GM12878 (cell line): Measurements from ENCODE around the gene EPHA4. TPM values are rescaled to one million over a fixed set of nuclear protein-coding genes. Genes with fewer than 3 reads are reported as not detected.

ENCODE experiments used
- ATAC-seq: fragments of 200-7000 bp; cut with Tn5 transposase; 3 replicates; pipeline ENCODE4 v1.9.1; 2020; ENCODE audit warnings: mild to moderate bottlenecking, moderate library complexity
- BruUV-seq: library from RNA; stranded (reverse); fragments of 400-500 nt; replicated peaks from 2 replicates; lab custom pipeline; 2021; lab: Mats Ljungman, UMichigan
- CTCF ChIA-PET: fragments of 300-600 bp; sonication (Branson Sonifier 250); formaldehyde crosslinking; extraction: SDS; loops from one replicate; lab custom pipeline; 2021; ENCODE audit warnings: inconsistent platforms; lab: Yijun Ruan, JAX
- POLR2A ChIA-PET: fragments of 350-600 bp; formaldehyde crosslinking; extraction: SDS; loops from one replicate; lab custom pipeline; 2021; ENCODE audit warnings: inconsistent platforms; lab: Charles Lee
- RAD21 ChIA-PET: fragments of 300-600 bp; sonication (Branson Sonifier 250); formaldehyde crosslinking; loops from one replicate; lab custom pipeline; 2023; ENCODE audit warnings: antibody characterized with exemption; ENCODE audit not compliant: unreplicated experiment; lab: Charles Lee
- SMC1A ChIA-PET: fragments of 300-600 bp; sonication (Branson Sonifier 250); formaldehyde crosslinking; loops from one replicate; lab custom pipeline; 2023; ENCODE audit not compliant: unreplicated experiment, uncharacterized antibody; lab: Charles Lee
- DNase-seq: peaks from one replicate; pipeline ENCODE4 v3.0.0-alpha.2; 2011; ENCODE audit warnings: low read depth, low spot score
- FAIRE-seq: peaks from 3 replicates; lab custom pipeline; 2011; peaks lifted over from hg19 to GRCh38; lab: Jason Lieb, UNC
- H2AFZ ChIP-seq: 2 replicates; pipeline ENCODE4 v1.6.0; 2011; ENCODE audit warnings: low read depth, low read length, control low read depth; ENCODE audit not compliant: control insufficient read depth
- H3K27ac ChIP-seq: 2 replicates; pipeline ENCODE4 v1.5.1; 2011; ENCODE audit warnings: control low read depth; ENCODE audit not compliant: control insufficient read depth, insufficient read depth
- H3K27me3 ChIP-seq, 2 experiments: replicated peaks in 1 of 2; 2 replicates each; pipeline versions ENCODE4 v1.6.0 to v1.6.1; 2011; ENCODE audit warnings: low read length in 1 of 2; ENCODE audit not compliant: control insufficient read depth in 2 of 2, insufficient read depth in 2 of 2
- H3K36me3 ChIP-seq, 2 experiments: 2 replicates each; pipeline ENCODE4 v1.5.1; 2011; ENCODE audit warnings: low read length in 1 of 2; ENCODE audit not compliant: control insufficient read depth in 2 of 2, insufficient read depth in 2 of 2
- H3K4me1 ChIP-seq: 2 replicates; pipeline ENCODE4 v1.6.1; 2011; ENCODE audit warnings: mild to moderate bottlenecking, low read length, moderate library complexity, mixed read lengths; ENCODE audit not compliant: control insufficient read depth, insufficient read depth
- H3K4me2 ChIP-seq: 2 replicates; pipeline ENCODE4 v1.6.0; 2011; ENCODE audit warnings: control low read depth; ENCODE audit not compliant: control insufficient read depth, insufficient read depth
- H3K4me3 ChIP-seq: fragments of 200-600 bp; sonication (generic); 2 replicates; pipeline ENCODE4 v1.5.1; 2016
- H3K79me2 ChIP-seq: 2 replicates; pipeline ENCODE4 v1.6.0; 2011; ENCODE audit warnings: low read length; ENCODE audit not compliant: control insufficient read depth, insufficient read depth
- H3K9ac ChIP-seq: 2 replicates; pipeline ENCODE4 v1.8.0; 2011; ENCODE audit warnings: low read length, control low read depth, mixed read lengths; ENCODE audit not compliant: control insufficient read depth, insufficient read depth
- H3K9me3 ChIP-seq: replicated peaks from 3 replicates; pipeline ENCODE4 v1.5.1; 2011; ENCODE audit warnings: mild to moderate bottlenecking, low read length; ENCODE audit not compliant: control insufficient read depth, insufficient read depth
- H4K20me1 ChIP-seq: 2 replicates; pipeline ENCODE4 v1.6.0; 2011; ENCODE audit not compliant: control insufficient read depth, insufficient read depth
- BACH1 ChIP-seq: fragments of 450-650 bp; IDR thresholded peaks from 2 replicates; pipeline ENCODE4 v1.6.1; 2017; ENCODE audit warnings: mild to moderate bottlenecking, borderline replicate concordance
- BRCA1 ChIP-seq: IDR thresholded peaks from 2 replicates; pipeline ENCODE4 v1.6.1; 2011; ENCODE audit warnings: low read depth, low read length, improper control_type of control experiment
- EZH2 ChIP-seq: IDR thresholded peaks from 2 replicates; pipeline ENCODE4 v1.6.1; 2012; ENCODE audit warnings: low read depth, mild to moderate bottlenecking, control low read depth, inconsistent platforms, low read length, borderline replicate concordance; ENCODE audit not compliant: control insufficient read depth
- FOS ChIP-seq: IDR thresholded peaks from 3 replicates; pipeline ENCODE4 v1.6.1; 2011; ENCODE audit warnings: borderline replicate concordance; ENCODE audit not compliant: insufficient read length; ENCODE audit errors: extremely low read depth
- GABPA ChIP-seq: IDR thresholded peaks from 2 replicates; pipeline ENCODE4 v1.6.1; 2014; ENCODE audit warnings: antibody characterized with exemption, low read depth, mild to moderate bottlenecking, inconsistent platforms
- KDM1A ChIP-seq: fragments of 200-600 bp; sonication (generic); IDR thresholded peaks from 2 replicates; pipeline ENCODE4 v1.6.1; 2016; ENCODE audit warnings: borderline replicate concordance
- NBN ChIP-seq: fragments of 450-650 bp; IDR thresholded peaks from 2 replicates; pipeline ENCODE4 v1.6.1; 2016
- NR2C2 ChIP-seq: IDR thresholded peaks from 2 replicates; pipeline ENCODE4 v1.6.1; 2011; ENCODE audit warnings: borderline replicate concordance, low read depth; ENCODE audit not compliant: control insufficient read depth, insufficient read length
- PAX5 ChIP-seq: IDR thresholded peaks from 2 replicates; pipeline ENCODE4 v1.6.1; 2011; ENCODE audit warnings: low read depth, low read length, borderline replicate concordance
- PML ChIP-seq: IDR thresholded peaks from 2 replicates; pipeline ENCODE4 v1.6.1; 2012; ENCODE audit warnings: low read length, inconsistent platforms
- RFX5 ChIP-seq: IDR thresholded peaks from 2 replicates; pipeline ENCODE4 v1.6.1; 2011; ENCODE audit warnings: low read depth, low read length, improper control_type of control experiment
- RUNX3 ChIP-seq: IDR thresholded peaks from 2 replicates; pipeline ENCODE4 v1.6.1; 2012; ENCODE audit warnings: low read length, inconsistent platforms
- SREBF1 ChIP-seq: IDR thresholded peaks from 2 replicates; pipeline ENCODE4 v1.6.1; 2012; ENCODE audit warnings: mild to moderate bottlenecking, low read length
- ZNF207 ChIP-seq: fragments of 450-650 bp; IDR thresholded peaks from 2 replicates; pipeline ENCODE4 v1.6.1; 2014; ENCODE audit warnings: antibody characterized with exemption, mild to moderate bottlenecking, borderline replicate concordance
- ZNF217 ChIP-seq: fragments of 450-650 bp; IDR thresholded peaks from 2 replicates; pipeline ENCODE4 v1.6.1; 2017; ENCODE audit warnings: antibody characterized with exemption, mild to moderate bottlenecking
- ZNF384 ChIP-seq: IDR thresholded peaks from 2 replicates; pipeline ENCODE4 v1.6.1; 2012; ENCODE audit warnings: low read depth, mild to moderate bottlenecking, low read length, improper control_type of control experiment, borderline replicate concordance
- WGBS: methylation state at CpG from one replicate; pipeline ENCODE4 v1.1.6; 2016; ENCODE audit warnings: low lambda C conversion rate; ENCODE audit not compliant: insufficient replicate concordance, insufficient coverage; ENCODE audit errors: missing lambda C conversion rate; 5-methylcytosine and 5-hydroxymethylcytosine counted together
- in situ Hi-C: fragments of 300-500 bp; cut with MboI; formaldehyde crosslinking; loops from 9 replicates; pipeline ENCODE4 v1.14.3; 2018; ENCODE audit warnings: mixed read lengths
- intact Hi-C: fragments of 100-400 bp; cut with micrococcal nuclease; formaldehyde crosslinking; loops from one replicate; pipeline ENCODE4 v1.14.2; 2022; ENCODE audit not compliant: unreplicated experiment
- polyA plus RNA-seq, 11 experiments: library from polyadenylated mRNA; depleted of rRNA in 4 of 11; unstranded in 6 of 11; stranded (reverse) in 5 of 11; fragments of >200 nt; fragmentation: Nextera tagmentation in 4 of 11; fragmentation: Illumina TruSeq in 1 of 11; extraction: Ambion mirVana in 4 of 11; extraction: Trizol in 1 of 11; gene quantifications; 1 replicate in 1 of 11; 2 replicates in 10 of 11; pipeline versions ENCODE4 v1.2.1 to v1.2.3, GENCODE V29; 2011 to 2016; ENCODE audit warnings: inconsistent platforms in 2 of 11, missing spikeins in 2 of 11, low read depth in 1 of 11
- total RNA-seq, 4 experiments: library from RNA; depleted of rRNA in 3 of 4; stranded (reverse); fragments of >200 nt in 3 of 4; fragmentation: Illumina TruSeq in 1 of 4; extraction: Trizol in 1 of 4; gene quantifications; 2 replicates each; pipeline versions ENCODE4 v1.2.1 to v1.2.3, GENCODE V29; 2013 to 2021
- TF ChIP-seq, protein P1 (sequence below): fragments of 450-650 bp; IDR thresholded peaks from 2 replicates; pipeline ENCODE4 v1.6.1; 2018; ENCODE audit warnings: borderline replicate concordance, mild to moderate bottlenecking; ENCODE audit not compliant: partially characterized antibody
- TF ChIP-seq, protein P2 (sequence below): IDR thresholded peaks from 2 replicates; pipeline ENCODE4 v1.6.1; 2012; ENCODE audit warnings: low read depth, low read length, improper control_type of control experiment
- TF ChIP-seq, protein P3 (sequence below): fragments of 450-650 bp; IDR thresholded peaks from 2 replicates; pipeline ENCODE4 v1.6.1; 2017; ENCODE audit warnings: low read depth, mild to moderate bottlenecking, moderate library complexity
- TF ChIP-seq, protein P4 (sequence below): IDR thresholded peaks from 2 replicates; pipeline ENCODE4 v1.6.1; 2011; ENCODE audit warnings: mild to moderate bottlenecking, low read depth, low read length, moderate library complexity; ENCODE audit not compliant: insufficient replicate concordance

Gene EPHA4
- total and polyA plus RNA-seq, 10 of the 15 experiments (the other 5 are each of a cell fraction or from before 2014, with no cell fraction given): 0.06 to 1.5 (median 0.33) TPM; not detected in 1

DNA sequence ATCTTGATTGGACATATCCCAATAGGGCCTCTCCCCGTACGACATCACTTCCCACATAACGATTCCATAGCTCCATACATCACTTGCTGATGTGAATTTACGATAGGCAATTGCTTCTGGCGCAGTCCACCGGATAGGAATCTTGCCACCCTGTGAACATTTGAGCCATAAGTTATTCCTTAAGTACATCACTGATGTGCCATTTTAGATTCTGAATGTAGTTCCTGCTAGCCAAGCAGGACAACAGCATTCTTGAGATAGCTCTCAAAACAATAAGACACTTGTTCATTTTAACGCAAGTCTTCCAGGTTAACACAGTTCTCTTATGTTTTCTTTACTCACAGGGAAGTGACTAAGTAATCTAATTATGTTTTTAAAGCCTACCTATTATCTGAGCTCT, 138.0 kb downstream of the EPHA4 start (continued):
- TF ChIP-seq, protein P1, sequence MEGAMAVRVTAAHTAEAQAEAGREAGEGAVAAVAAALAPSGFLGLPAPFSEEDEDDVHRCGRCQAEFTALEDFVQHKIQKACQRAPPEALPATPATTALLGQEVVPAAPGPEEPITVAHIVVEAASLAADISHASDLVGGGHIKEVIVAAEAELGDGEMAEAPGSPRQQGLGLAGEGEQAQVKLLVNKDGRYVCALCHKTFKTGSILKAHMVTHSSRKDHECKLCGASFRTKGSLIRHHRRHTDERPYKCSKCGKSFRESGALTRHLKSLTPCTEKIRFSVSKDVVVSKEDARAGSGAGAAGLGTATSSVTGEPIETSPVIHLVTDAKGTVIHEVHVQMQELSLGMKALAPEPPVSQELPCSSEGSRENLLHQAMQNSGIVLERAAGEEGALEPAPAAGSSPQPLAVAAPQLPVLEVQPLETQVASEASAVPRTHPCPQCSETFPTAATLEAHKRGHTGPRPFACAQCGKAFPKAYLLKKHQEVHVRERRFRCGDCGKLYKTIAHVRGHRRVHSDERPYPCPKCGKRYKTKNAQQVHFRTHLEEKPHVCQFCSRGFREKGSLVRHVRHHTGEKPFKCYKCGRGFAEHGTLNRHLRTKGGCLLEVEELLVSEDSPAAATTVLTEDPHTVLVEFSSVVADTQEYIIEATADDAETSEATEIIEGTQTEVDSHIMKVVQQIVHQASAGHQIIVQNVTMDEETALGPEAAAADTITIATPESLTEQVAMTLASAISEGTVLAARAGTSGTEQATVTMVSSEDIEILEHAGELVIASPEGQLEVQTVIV: no peak
- TF ChIP-seq NR2C2 (no peak), RFX5 (no peak), ZNF384 (no peak)
- TF ChIP-seq, protein P2, sequence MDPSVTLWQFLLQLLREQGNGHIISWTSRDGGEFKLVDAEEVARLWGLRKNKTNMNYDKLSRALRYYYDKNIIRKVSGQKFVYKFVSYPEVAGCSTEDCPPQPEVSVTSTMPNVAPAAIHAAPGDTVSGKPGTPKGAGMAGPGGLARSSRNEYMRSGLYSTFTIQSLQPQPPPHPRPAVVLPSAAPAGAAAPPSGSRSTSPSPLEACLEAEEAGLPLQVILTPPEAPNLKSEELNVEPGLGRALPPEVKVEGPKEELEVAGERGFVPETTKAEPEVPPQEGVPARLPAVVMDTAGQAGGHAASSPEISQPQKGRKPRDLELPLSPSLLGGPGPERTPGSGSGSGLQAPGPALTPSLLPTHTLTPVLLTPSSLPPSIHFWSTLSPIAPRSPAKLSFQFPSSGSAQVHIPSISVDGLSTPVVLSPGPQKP: no peak

DNA sequence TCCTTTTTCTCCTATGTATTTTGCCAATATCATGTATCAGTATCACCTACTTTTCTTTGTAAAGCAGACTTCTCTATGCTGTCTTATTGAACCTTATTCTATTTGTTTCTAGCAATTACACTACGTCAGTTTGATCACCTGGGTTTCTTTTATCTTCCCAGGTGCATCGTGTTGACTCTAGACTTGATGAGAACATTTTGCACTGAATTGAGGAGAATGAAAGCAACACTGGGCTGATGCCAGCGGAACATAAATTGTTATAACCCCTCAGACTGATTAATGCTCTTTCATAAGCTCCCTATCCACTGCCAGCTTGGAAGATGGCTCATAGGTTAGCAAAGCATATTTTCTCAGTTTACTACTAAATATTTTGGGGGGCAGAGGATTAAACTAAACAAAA, 140.6 kb downstream of the EPHA4 start:
- Histone ChIP-seq H3K27ac (no peak overlapping the region), H3K36me3 (no peaks in the 10 kb centered on the region), H3K4me2 (no peak overlapping the region), H3K79me2 (no peaks in the 10 kb centered on the region), H3K27me3 (no peaks in the 10 kb centered on the region), H4K20me1 (no peaks in the 10 kb centered on the region), H2AFZ (no peak overlapping the region), H3K4me3 (no peak overlapping the region), H3K9ac (no peak overlapping the region), H3K4me1 (no peaks in the 10 kb centered on the region), H3K9me3 (no peaks in the 10 kb centered on the region)
- no peak for ATAC-seq
- in situ Hi-C loops (no loop called here), intact Hi-C loops (no loop called here)
- CTCF ChIA-PET: no interaction called here
- POLR2A ChIA-PET: no interaction called here
- RAD21 ChIA-PET: no interaction called here
- BruUV-seq: no TSS peak
- SMC1A ChIA-PET: no interaction called here
- no peak for DNase-seq
- WGBS: 22% methylated on average over 3 of the region's 3 CpGs
- no peak for FAIRE-seq
- TF ChIP-seq KDM1A (no peak), PAX5 (no peak), BACH1 (no peak), ZNF207 (no peak), EZH2 (no peak), SREBF1 (no peak), NBN (no peak), RUNX3 (no peak), ZNF217 (no peak), FOS (no peak), BRCA1 (no peak), PML (no peak), GABPA (no peak)
- TF ChIP-seq, protein P3, sequence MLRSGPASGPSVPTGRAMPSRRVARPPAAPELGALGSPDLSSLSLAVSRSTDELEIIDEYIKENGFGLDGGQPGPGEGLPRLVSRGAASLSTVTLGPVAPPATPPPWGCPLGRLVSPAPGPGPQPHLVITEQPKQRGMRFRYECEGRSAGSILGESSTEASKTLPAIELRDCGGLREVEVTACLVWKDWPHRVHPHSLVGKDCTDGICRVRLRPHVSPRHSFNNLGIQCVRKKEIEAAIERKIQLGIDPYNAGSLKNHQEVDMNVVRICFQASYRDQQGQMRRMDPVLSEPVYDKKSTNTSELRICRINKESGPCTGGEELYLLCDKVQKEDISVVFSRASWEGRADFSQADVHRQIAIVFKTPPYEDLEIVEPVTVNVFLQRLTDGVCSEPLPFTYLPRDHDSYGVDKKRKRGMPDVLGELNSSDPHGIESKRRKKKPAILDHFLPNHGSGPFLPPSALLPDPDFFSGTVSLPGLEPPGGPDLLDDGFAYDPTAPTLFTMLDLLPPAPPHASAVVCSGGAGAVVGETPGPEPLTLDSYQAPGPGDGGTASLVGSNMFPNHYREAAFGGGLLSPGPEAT: no peak
- TF ChIP-seq, protein P4, sequence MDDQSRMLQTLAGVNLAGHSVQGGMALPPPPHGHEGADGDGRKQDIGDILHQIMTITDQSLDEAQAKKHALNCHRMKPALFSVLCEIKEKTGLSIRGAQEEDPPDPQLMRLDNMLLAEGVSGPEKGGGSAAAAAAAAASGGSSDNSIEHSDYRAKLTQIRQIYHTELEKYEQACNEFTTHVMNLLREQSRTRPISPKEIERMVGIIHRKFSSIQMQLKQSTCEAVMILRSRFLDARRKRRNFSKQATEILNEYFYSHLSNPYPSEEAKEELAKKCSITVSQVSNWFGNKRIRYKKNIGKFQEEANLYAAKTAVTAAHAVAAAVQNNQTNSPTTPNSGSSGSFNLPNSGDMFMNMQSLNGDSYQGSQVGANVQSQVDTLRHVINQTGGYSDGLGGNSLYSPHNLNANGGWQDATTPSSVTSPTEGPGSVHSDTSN: no peak
